AG08395 (cell line): ENCODE data around the gene SVEP1.

Experiments used
- DNase-seq: peaks from one replicate; pipeline ENCODE4 v3.0.0; 2012; ENCODE audit warnings: mixed read lengths, low spot score

SVEP1 gene

GRCh38 chr9:110521206-110521605 lies 58.3 kb downstream of the SVEP1 start:
- no peak for DNase-seq

GRCh38 chr9:110520120-110520701 lies 59.3 kb downstream of the SVEP1 start:
- peak; percentile 42 for DNase-seq

- no peak for DNase-seq
Observed at GRCh38 chr9:110517483-110517882, 62.1 kb downstream of the SVEP1 start.

- DNase-seq: no peak
Observed at GRCh38 chr9:110514897-110515296, 64.6 kb downstream of the SVEP1 start.

GRCh38 chr9:110512817-110513216 lies 66.7 kb downstream of the SVEP1 start:
- no peak for DNase-seq

GRCh38 chr9:110509792-110510191 lies 69.7 kb downstream of the SVEP1 start:
- no peak for DNase-seq

- DNase-seq: no peak
Observed at GRCh38 chr9:110502842-110503241, 76.7 kb downstream of the SVEP1 start.

- no peak for DNase-seq
Observed at GRCh38 chr9:110499608-110500007, 79.9 kb downstream of the SVEP1 start.

GRCh38 chr9:110487196-110487595 lies 92.3 kb downstream of the SVEP1 start:
- DNase-seq: no peak

- DNase-seq: no peak
Observed at GRCh38 chr9:110486218-110486617, 93.3 kb downstream of the SVEP1 start.

GRCh38 chr9:110479481-110479880 lies 100.1 kb downstream of the SVEP1 start:
- DNase-seq: no peak

GRCh38 chr9:110476251-110476650 lies 103.3 kb downstream of the SVEP1 start:
- DNase-seq: no peak

- no peak for DNase-seq
Observed at GRCh38 chr9:110472111-110472510, 107.4 kb downstream of the SVEP1 start.

GRCh38 chr9:110468950-110469349 lies 110.6 kb downstream of the SVEP1 start:
- DNase-seq: no peak

GRCh38 chr9:110465190-110465589 lies 114.4 kb downstream of the SVEP1 start:
- no peak for DNase-seq

- DNase-seq: no peak
Observed at GRCh38 chr9:110464321-110464720, 115.2 kb downstream of the SVEP1 start.

GRCh38 chr9:110463499-110463898 lies 116.0 kb downstream of the SVEP1 start:
- no peak for DNase-seq

GRCh38 chr9:110457245-110457644 lies 122.3 kb downstream of the SVEP1 start:
- DNase-seq: no peak

- no peak for DNase-seq
Observed at GRCh38 chr9:110456681-110457080, 122.9 kb downstream of the SVEP1 start.

- DNase-seq: no peak
Observed at GRCh38 chr9:110455860-110456259, 123.7 kb downstream of the SVEP1 start.

- DNase-seq: no peak
Observed at GRCh38 chr9:110452227-110452801, 127.2 kb downstream of the SVEP1 start.

GRCh38 chr9:110451726-110452125 lies 127.8 kb downstream of the SVEP1 start:
- no peak for DNase-seq

GRCh38 chr9:110447476-110447875 lies 132.1 kb downstream of the SVEP1 start:
- DNase-seq: no peak

GRCh38 chr9:110446171-110446570 lies 133.4 kb downstream of the SVEP1 start:
- DNase-seq: no peak
